HG03097 (cell line): Measurements from ENCODE around the gene ANKRD40.

ENCODE experiments used
- ATAC-seq: cut with Tn5 transposase; IDR thresholded peaks from one replicate; pipeline ENCODE4 v1.9.1; 2021; ENCODE audit not compliant: unreplicated experiment, low FRiP score

The ANKRD40 gene

GRCh38 chr17:50656509-50656908 lies 51.2 kb downstream of the ANKRD40 start:
- ATAC-seq: no peak

- no peak for ATAC-seq
These were observed 54.0 kb downstream of the ANKRD40 start for GRCh38 chr17:50653738-50654137.

GRCh38 chr17:50651661-50652060 lies 56.1 kb downstream of the ANKRD40 start:
- no peak for ATAC-seq

GRCh38 chr17:50649042-50649908 lies 58.4 kb downstream of the ANKRD40 start:
- no peak for ATAC-seq

- no peak for ATAC-seq
These were observed 60.5 kb downstream of the ANKRD40 start for GRCh38 chr17:50647187-50647586.

- ATAC-seq: no peak
These were observed 61.7 kb downstream of the ANKRD40 start for GRCh38 chr17:50645748-50646682.
